ENCODE measurements around the gene CCNYL1.
"Not testable (repeated sequence)": the region's sequence is repeated elsewhere in the genome, so short reads cannot be mapped to it uniquely, and the experiment has no call there.

The CCNYL1 gene

DNA sequence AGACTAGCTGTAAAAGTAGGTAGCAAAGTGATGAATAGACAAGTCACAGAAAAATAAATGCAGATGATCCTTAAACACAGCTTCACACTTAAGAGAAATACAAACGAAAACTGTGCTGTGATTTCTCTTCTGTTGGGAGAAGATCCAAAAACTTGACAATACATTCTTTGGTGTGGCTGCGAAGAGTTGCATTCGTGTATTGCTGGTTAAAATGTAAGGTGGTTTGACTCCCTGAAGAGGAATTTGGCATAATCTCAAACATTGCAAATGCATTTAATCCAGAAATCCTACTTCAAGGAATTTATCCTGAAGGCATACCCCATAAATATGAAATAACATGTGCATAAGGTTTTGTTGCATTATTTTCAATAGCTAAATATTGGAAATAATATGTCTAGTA lies 7.1 kb downstream of the CCNYL1 start:
- Mint-ChIP-seq H3K9me3 (no peaks in the 10 kb centered on the region), H3K4me3 (no peak overlapping the region), H3K36me3 (ENCODE audit: low read depth) (peaks cover 6% of the 10 kb centered on the region), H3K27me3 (ENCODE audit: low read depth) (no peaks in the 10 kb centered on the region), H3K4me1 (ENCODE audit: low read depth) (peaks cover 6% of the 10 kb centered on the region), H3K27ac (no peak overlapping the region)

GRCh38 chr2:207719008-207719407 lies 7.6 kb downstream of the CCNYL1 start:
- no peak overlapping the region for H3K4me3 Mint-ChIP-seq
- no peaks in the 10 kb centered on the region for H3K9me3 Mint-ChIP-seq
- no peaks in the 10 kb centered on the region for H3K27me3 Mint-ChIP-seq (ENCODE audit: low read depth)
- peaks cover 6% of the 10 kb centered on the region for H3K4me1 Mint-ChIP-seq (ENCODE audit: low read depth)
- H3K27ac Mint-ChIP-seq, result no peak overlapping the region
- peaks cover 6% of the 10 kb centered on the region for H3K36me3 Mint-ChIP-seq (ENCODE audit: low read depth)

DNA sequence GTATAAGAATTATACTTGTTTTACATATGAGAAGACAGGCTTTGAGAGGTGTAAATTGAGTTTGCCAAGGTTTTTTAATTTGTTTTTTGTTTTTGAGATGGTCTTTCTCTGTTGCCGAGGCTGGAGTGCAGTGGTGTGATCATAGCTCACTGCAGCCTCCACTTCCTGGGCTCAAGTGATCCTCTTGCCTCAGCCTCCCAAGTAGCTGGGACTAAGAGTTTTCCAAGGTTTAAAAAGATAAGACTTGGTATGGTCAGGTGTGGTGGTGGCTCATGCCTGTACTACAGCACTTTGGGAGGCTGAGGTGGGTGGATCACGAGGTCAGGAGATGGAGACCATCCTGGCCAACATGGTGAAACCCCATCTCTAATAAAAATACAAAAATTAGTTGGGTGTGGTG lies 8.2 kb downstream of the CCNYL1 start:
- not testable (repeated sequence) for H3K4me1 Mint-ChIP-seq (ENCODE audit: low read depth); H3K27ac Mint-ChIP-seq; H3K4me3 Mint-ChIP-seq; H3K36me3 Mint-ChIP-seq (ENCODE audit: low read depth); H3K27me3 Mint-ChIP-seq (ENCODE audit: low read depth); H3K9me3 Mint-ChIP-seq

- Mint-ChIP-seq H3K27ac (no peak overlapping the region), H3K27me3 (ENCODE audit: low read depth) (no peaks in the 10 kb centered on the region), H3K36me3 (ENCODE audit: low read depth) (peaks cover 5% of the 10 kb centered on the region), H3K9me3 (no peaks in the 10 kb centered on the region), H3K4me1 (ENCODE audit: low read depth) (peaks cover 6% of the 10 kb centered on the region), H3K4me3 (no peak overlapping the region)
Measured at GRCh38 chr2:207720517-207721187, 9.2 kb downstream of the CCNYL1 start.

DNA sequence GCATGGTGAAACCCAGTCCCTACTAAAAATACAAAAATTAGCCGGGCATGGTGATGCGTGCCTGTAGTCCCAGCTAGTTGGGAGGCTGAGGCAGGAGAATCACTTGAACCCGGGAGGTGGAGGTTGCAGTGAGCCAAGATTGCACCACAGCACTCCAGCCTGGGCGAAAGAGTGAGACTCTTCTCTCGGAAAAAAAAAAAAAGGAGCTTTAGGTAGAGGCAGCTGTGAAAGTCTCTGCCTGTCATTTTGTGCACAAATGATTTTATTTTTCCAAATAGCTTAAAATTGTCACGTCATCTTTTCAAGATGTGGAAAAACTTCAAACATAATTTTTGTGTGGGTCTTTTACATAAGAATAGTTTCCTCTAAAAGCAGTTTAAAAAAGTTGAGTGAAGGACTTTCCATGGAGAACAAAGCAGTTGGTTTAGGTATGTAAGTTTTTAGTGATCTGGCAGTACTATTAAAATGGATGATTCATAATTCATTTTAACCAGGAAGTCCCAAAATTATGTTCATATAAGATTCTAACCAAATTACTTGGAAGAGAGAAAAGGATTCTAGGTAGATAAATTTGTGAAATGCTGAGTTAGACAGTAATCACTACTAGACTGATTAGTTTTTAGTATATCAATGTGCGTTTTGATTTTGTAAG lies 11.5 kb downstream of the CCNYL1 start:
- no peak overlapping the region for H3K4me3 Mint-ChIP-seq
- no peaks in the 10 kb centered on the region for H3K27me3 Mint-ChIP-seq (ENCODE audit: low read depth)
- H3K4me1 Mint-ChIP-seq (ENCODE audit: low read depth), result peaks cover 11% of the 10 kb centered on the region
- H3K36me3 Mint-ChIP-seq (ENCODE audit: low read depth), result peaks cover 1% of the 10 kb centered on the region
- H3K9me3 Mint-ChIP-seq, result no peaks in the 10 kb centered on the region
- no peak overlapping the region for H3K27ac Mint-ChIP-seq

GRCh38 chr2:207723425-207723787 lies 12.0 kb downstream of the CCNYL1 start:
- not testable (repeated sequence) for H3K36me3 Mint-ChIP-seq (ENCODE audit: low read depth); H3K9me3 Mint-ChIP-seq; H3K4me3 Mint-ChIP-seq; H3K27me3 Mint-ChIP-seq (ENCODE audit: low read depth); H3K27ac Mint-ChIP-seq
- peaks cover 11% of the 10 kb centered on the region for H3K4me1 Mint-ChIP-seq (ENCODE audit: low read depth)

DNA sequence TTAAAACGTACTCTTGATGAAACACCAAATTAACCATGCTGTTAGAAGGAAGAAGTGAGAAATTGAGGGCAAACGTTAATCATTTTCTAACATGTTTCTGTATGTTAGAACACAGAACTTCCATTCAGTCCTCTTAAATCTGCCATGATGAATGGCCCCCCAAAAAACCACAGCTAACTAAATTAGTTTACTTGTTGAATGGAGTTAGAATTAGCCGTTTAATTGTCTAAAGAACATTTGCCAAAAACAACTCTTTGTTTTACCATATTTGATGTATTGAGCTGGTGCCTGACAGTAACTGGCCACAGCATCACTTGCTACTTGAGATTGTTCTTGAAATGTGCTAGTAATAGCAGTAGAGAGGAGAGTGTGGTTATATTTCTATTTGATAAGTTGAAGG lies 12.7 kb downstream of the CCNYL1 start:
- Mint-ChIP-seq H3K27me3 (ENCODE audit: low read depth) (no peaks in the 10 kb centered on the region), H3K9me3 (no peaks in the 10 kb centered on the region), H3K36me3 (ENCODE audit: low read depth) (peaks cover 1% of the 10 kb centered on the region), H3K4me1 (ENCODE audit: low read depth) (peaks cover 9% of the 10 kb centered on the region), H3K27ac (no peak overlapping the region), H3K4me3 (no peak overlapping the region)

DNA sequence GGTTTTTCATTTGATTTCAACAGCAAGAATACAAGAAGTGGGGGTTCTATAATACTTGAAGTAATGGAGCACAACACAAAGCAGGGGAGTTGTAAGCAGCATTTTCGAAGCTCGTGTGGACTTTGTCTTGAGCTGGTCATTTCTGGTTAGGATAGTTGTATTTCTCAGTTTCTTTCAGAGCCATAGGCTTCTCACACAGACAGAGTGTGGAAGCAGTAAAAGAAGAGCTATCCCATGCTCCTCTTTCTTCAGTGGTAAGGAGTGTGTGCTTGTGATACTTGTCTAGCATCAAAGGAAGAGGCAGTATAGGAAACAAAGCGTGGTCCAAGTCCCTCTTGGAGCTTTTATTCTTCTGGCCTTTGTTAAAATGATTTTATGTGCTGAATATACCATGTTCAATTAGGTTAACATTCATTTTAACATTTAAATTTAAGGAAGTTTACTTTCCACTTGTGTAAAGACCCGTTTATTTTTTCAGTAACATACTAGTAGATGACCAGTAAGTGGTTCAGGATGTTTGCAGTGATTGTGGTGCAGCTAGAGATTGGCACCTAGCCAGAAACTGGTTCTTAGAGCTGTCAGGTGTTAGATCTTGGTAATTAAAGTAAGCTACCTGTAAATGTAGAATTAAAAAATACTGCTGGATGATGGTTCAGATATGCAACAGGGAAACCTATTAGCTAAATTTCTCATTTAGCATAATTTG lies 14.6 kb downstream of the CCNYL1 start:
- H3K4me3 Mint-ChIP-seq, result no peak overlapping the region
- H3K4me1 Mint-ChIP-seq (ENCODE audit: low read depth), result peaks cover 7% of the 10 kb centered on the region
- peaks cover 5% of the 10 kb centered on the region for H3K36me3 Mint-ChIP-seq (ENCODE audit: low read depth)
- H3K27me3 Mint-ChIP-seq (ENCODE audit: low read depth), result no peaks in the 10 kb centered on the region
- H3K9me3 Mint-ChIP-seq, result no peaks in the 10 kb centered on the region
- no peak overlapping the region for H3K27ac Mint-ChIP-seq

DNA sequence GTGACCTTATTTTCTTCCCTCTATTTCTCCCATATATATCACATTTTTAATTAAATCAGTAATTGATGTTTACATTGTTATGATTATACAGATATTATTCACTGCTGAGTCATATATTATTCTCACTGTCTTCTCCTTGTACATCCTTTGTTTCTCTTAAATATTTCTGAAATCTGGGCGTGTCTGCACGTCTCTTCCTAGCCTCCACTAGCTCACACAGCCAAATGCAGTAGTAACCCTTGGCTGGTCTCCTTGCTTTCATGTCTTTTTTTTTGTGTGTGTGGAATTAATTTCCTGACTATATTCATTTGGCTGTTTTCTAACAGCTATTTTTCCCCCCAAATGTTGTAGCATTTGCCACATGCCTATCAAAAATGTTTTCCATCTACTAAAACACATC lies 15.8 kb downstream of the CCNYL1 start:
- Mint-ChIP-seq H3K9me3 (no peaks in the 10 kb centered on the region), H3K27me3 (ENCODE audit: low read depth) (no peaks in the 10 kb centered on the region), H3K36me3 (ENCODE audit: low read depth) (peaks cover 5% of the 10 kb centered on the region), H3K27ac (no peak overlapping the region), H3K4me1 (ENCODE audit: low read depth) (peaks cover 7% of the 10 kb centered on the region), H3K4me3 (no peak overlapping the region)

DNA sequence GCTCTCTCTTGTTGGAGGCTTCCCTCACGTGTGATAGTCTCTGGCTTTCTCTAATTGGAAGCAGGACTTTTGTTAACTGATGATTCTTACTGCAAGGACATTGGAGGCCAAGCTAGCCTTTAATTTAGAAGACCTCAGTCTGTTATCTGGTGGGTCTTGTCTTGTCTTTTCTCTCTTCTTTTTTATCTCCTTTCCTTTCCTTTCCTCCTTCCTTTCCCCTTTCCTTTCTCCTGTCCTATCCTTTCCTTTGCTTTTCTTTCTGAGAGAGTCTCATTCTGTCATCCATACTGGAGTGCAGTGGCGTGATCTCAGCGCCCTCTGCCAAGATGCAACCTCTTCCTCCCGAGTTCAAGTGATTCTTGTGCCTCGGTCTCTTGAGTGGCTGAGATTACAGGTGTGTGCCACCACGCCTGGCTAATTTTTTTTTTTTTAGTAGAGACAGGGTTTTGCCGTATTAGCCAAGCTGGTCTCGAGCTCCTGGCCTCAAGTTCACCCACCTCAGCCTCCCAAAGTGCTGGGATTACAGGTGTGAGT lies 18.1 kb downstream of the CCNYL1 start:
- Mint-ChIP-seq H3K9me3 (no peaks in the 10 kb centered on the region), H3K4me3 (no peak overlapping the region), H3K27me3 (ENCODE audit: low read depth) (no peaks in the 10 kb centered on the region), H3K27ac (no peak overlapping the region), H3K36me3 (ENCODE audit: low read depth) (peaks cover 5% of the 10 kb centered on the region), H3K4me1 (ENCODE audit: low read depth) (peaks cover 5% of the 10 kb centered on the region)

DNA sequence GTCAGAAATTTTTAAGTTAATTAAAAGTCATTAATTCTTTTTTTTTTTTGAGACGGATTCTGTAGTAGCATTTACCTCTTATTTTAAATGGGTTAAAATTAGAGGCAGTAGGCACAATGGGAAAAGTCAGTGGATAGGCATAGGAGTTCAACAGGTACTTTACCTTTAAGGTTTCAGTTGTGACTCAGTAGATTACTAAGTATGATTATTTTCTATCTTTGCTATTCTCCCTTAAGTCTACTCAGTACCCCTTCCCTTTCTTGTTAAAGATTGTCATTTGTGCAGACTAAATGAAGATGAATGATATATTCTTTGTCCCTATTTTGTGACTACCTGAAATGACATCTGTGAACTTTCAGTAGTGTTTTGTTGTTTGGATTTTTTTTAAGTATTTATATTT lies 19.7 kb downstream of the CCNYL1 start:
- no peaks in the 10 kb centered on the region for H3K27me3 Mint-ChIP-seq (ENCODE audit: low read depth)
- H3K4me1 Mint-ChIP-seq (ENCODE audit: low read depth), result peaks cover 5% of the 10 kb centered on the region
- H3K4me3 Mint-ChIP-seq, result no peak overlapping the region
- H3K27ac Mint-ChIP-seq, result no peak overlapping the region
- no peaks in the 10 kb centered on the region for H3K9me3 Mint-ChIP-seq
- peaks cover 9% of the 10 kb centered on the region for H3K36me3 Mint-ChIP-seq (ENCODE audit: low read depth)

GRCh38 chr2:207733597-207734240 lies 22.3 kb downstream of the CCNYL1 start:
- Mint-ChIP-seq H3K4me3 (no peak overlapping the region), H3K4me1 (ENCODE audit: low read depth) (no peaks in the 10 kb centered on the region), H3K27me3 (ENCODE audit: low read depth) (no peaks in the 10 kb centered on the region), H3K36me3 (ENCODE audit: low read depth) (peaks cover 9% of the 10 kb centered on the region), H3K9me3 (no peaks in the 10 kb centered on the region), H3K27ac (no peak overlapping the region)

DNA sequence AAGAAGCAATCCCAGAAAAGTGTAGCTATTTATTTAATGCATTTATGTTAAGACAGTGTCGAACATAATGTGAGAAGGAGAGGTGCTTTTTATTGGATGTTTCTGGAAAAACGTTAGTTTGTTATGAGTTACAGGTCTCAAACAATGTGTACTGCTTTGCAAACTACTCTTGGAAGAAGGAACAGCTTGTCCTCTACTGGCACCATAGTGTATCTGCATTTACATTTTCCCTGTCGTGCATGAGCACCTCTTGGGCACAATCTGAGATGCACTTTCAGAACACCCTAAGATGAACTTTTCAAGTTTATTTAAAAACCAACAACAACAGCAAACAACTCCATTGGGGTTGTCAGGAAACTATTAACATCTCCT lies 22.8 kb downstream of the CCNYL1 start:
- no peak overlapping the region for H3K27ac Mint-ChIP-seq
- H3K36me3 Mint-ChIP-seq (ENCODE audit: low read depth), result peaks cover 9% of the 10 kb centered on the region

GRCh38 chr2:207734636-207735512 lies 23.4 kb downstream of the CCNYL1 start:
- Mint-ChIP-seq H3K4me3 (no peak overlapping the region), H3K9me3 (no peaks in the 10 kb centered on the region), H3K4me1 (ENCODE audit: low read depth) (no peaks in the 10 kb centered on the region), H3K27me3 (ENCODE audit: low read depth) (no peaks in the 10 kb centered on the region), H3K36me3 (ENCODE audit: low read depth) (peaks cover 8% of the 10 kb centered on the region), H3K27ac (no peak overlapping the region)

More for the DNA sequence above, 22.8 kb downstream of the CCNYL1 start:
- Mint-ChIP-seq H3K9me3 (no peaks in the 10 kb centered on the region), H3K27me3 (ENCODE audit: low read depth) (no peaks in the 10 kb centered on the region), H3K4me1 (ENCODE audit: low read depth) (no peaks in the 10 kb centered on the region), H3K4me3 (no peak overlapping the region)
